NCI-H146 treated with DMSO at 0.1 percent for 48 hours (cell line): Measurements from ENCODE around the gene TAF7L.

Source experiments
- DNase-seq: peaks from one replicate; lab custom pipeline; 2025; ENCODE audit not compliant: unreplicated experiment; lab: John Stamatoyannopoulos, UW

TAF7L gene

GRCh38 chrX:101229170-101229569 lies 62.0 kb downstream of the TAF7L start:
- DNase-seq: no peak

- no peak for DNase-seq
Observed at GRCh38 chrX:101223226-101223625, 67.9 kb downstream of the TAF7L start.

GRCh38 chrX:101220662-101221260 lies 70.4 kb downstream of the TAF7L start:
- DNase-seq: peak; percentile 54

GRCh38 chrX:101219864-101220346 lies 71.2 kb downstream of the TAF7L start:
- DNase-seq: peak; percentile 28

- DNase-seq: no peak
Observed at GRCh38 chrX:101219116-101219863, 71.8 kb downstream of the TAF7L start, which contains the start of gene DRP2. Gene DRP2, plus strand, starts transcription at chrX:101219786. Its CDS starts 11,862 bp downstream, at chrX:101231648.
